Activated CD8-positive, alpha-beta memory T cell treated with anti-CD3 and anti-CD28 coated beads, Interleukin-2, amount 10 ng/mL, durations not matched to agents 7 days and 5 days (primary cell): Measurements from ENCODE around the gene EPS15. TPM values are rescaled to one million over a fixed set of nuclear protein-coding genes. Genes with fewer than 3 reads are reported as not detected.
A peak's percentile ranks its signal among the peaks of the same experiment; 100 is the strongest.

Experiments used
- ATAC-seq: fragments of 150-1000 bp; cut with Tn5 transposase; one replicate; pipeline ENCODE4 v1.10.0; 2021; ENCODE audit warnings: moderate library complexity
- CTCF ChIA-PET: fragments of 350-600 bp; sonication (Branson Sonifier 250); formaldehyde crosslinking; loops from one replicate; lab custom pipeline; 2021; ENCODE audit warnings: antibody characterized with exemption; lab: Charles Lee
- DNase-seq: peaks from one replicate; pipeline ENCODE4 v3.0.0-alpha.2; 2020
- H3K27ac Mint-ChIP-seq: one replicate; pipeline ENCODE4 v1.8.0; 2021; ENCODE audit warnings: mild to moderate bottlenecking, mixed read lengths
- H3K27me3 Mint-ChIP-seq: one replicate; pipeline ENCODE4 v1.8.0; 2021; ENCODE audit warnings: mixed read lengths
- H3K36me3 Mint-ChIP-seq: one replicate; pipeline ENCODE4 v1.8.0; 2021; ENCODE audit warnings: mild to moderate bottlenecking, mixed read lengths
- H3K4me1 Mint-ChIP-seq: one replicate; pipeline ENCODE4 v1.8.0; 2021; ENCODE audit warnings: mixed read lengths
- H3K4me3 Mint-ChIP-seq: one replicate; pipeline ENCODE4 v1.8.0; 2021; ENCODE audit warnings: mild to moderate bottlenecking, moderate library complexity, mixed read lengths
- H3K9me3 Mint-ChIP-seq: one replicate; pipeline ENCODE4 v1.8.0; 2022; ENCODE audit warnings: low read depth, mixed read lengths
- total RNA-seq, 2 experiments: library from RNA; stranded (reverse); gene quantifications; one replicate each; pipeline ENCODE4 v1.2.3, GENCODE V29; 2021

EPS15 gene
- total RNA-seq, 2 experiments from 2014 or later = 71.6 to 80.0 TPM

DNA sequence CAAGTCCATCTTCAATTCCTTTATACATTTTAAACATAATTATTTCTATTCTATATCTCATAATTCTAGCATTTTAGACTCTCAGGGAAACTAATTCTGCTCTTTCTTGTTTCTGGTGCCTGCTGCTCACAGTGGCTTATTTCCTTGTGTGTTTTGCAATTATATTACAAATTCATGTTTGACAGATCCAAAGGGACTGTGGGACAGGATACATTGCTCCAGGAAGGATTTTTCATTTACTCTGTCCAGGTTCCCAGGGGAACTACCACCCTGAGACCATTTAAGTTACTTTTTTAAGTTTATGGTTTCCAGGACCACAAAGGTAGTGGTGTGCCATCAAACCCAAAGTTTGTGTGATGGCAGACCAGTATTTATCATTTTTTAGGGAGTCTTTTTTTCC lies 195.3 kb downstream of the EPS15 start:
- Mint-ChIP-seq H3K27ac (no peak overlapping the region), H3K27me3 (peaks cover 27% of the 10 kb centered on the region), H3K4me1 (no peaks in the 10 kb centered on the region), H3K9me3 (no peaks in the 10 kb centered on the region), H3K36me3 (no peaks in the 10 kb centered on the region), H3K4me3 (no peak overlapping the region)
- DNase-seq (no peak), ATAC-seq (no peak)
- CTCF ChIA-PET = no interaction called here

DNA sequence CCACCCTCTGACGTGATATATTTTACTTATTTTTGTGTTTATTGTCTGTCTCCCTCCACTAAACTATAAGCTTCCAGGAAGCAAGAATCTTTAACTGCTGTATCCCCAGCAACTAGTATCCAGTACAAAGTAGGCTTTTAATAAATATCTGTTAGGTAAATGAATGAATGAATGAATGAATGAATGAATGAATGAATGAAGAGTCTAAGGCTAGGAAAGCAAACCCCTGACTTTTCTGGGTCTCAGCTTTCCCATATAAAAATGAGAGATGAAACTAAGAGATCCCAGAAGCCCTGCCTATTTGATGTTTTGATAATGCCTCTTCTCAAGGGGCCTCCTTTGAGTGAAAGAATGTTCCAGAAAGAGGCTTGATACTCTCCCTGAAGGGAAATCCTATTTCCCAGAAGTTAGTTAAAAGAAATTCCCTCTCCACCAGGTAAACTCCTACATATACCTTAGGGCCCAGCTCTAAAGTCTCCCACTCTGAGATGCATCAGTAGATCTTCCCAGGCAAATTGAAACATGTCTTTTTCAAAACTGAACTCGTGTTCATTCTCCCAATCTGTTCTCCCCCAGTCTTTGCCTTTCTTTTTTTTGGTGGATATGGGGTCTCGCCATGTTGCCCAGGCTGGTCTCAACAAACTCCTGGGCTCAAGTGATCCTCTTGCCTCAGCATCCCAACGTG lies 196.5 kb downstream of the EPS15 start:
- CTCF ChIA-PET = no interaction called here
- Mint-ChIP-seq H3K4me3 (no peak overlapping the region), H3K9me3 (no peaks in the 10 kb centered on the region), H3K4me1 (no peaks in the 10 kb centered on the region), H3K27me3 (peaks cover 21% of the 10 kb centered on the region), H3K36me3 (no peaks in the 10 kb centered on the region), H3K27ac (no peak overlapping the region)
- DNase-seq (no peak), ATAC-seq (no peak)

DNA sequence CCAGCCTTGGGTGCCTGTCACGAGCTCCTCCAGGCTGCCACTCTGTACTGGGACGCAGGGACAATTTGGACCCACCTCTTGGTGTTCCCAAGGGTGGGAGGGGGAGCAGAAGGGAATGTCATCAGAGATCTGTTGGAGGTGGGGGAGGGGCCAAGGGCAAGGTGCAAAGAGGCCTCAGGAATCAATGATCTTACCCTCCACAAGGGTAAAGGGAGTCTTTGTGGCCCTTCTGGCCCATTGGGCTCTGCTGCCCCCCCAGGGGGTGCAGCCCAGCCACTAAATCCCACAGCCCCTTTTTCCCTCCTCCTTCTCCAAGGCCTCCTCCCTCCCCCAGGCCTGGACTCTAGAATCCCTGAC lies 197.2 kb downstream of the EPS15 start:
- peaks cover 16% of the 10 kb centered on the region for H3K27me3 Mint-ChIP-seq
- H3K36me3 Mint-ChIP-seq = no peaks in the 10 kb centered on the region
- no peak overlapping the region for H3K27ac Mint-ChIP-seq
- ATAC-seq (no peak), DNase-seq (no peak)
- H3K4me1 Mint-ChIP-seq = no peaks in the 10 kb centered on the region
- CTCF ChIA-PET = no interaction called here
- H3K9me3 Mint-ChIP-seq = no peaks in the 10 kb centered on the region
- no peak overlapping the region for H3K4me3 Mint-ChIP-seq

DNA sequence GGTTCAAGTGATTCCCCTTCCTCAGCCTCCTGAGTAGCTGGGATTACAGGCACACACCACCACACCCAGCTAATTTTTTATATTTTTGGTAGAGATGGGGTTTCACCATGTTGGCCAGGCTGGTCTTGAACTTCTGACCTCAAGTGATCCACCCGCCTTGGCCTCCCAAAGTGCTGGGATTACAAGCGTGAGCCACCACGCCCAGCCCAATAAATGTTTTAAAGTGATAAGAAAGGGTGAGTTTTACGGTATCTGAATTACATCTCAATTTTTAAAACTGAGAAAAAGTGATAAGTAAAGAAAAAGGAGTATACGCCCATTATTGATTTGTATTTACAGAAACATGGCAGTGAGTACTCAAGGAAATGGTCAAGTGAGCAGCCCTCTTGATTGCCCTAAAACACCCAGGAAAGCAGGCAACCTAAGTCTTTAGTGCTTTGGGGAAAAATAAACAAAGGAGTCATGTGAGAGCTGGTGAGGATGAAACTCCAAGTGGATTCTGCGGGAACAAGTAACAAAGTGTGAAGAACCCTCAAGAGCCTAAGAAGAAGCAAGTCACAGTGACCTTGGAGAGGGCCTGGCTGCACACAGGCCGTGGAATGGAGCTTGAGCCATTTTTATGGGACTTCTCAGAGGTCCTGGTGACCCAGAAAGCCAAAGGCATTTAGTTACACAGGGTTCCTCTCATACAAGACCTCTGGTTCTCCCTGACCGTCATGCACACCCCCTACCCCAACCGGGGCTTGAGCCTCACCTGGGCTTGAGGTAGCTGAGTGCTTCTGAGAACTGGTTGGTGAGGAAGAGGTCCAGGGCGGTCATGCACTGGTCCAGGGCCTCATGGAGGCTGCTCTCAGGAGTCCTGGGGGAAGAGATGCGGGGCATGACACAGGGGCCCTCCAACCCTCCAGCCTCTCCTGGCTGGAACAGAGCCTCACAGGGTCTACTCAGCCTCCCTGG lies 197.8 kb downstream of the EPS15 start:
- Mint-ChIP-seq H3K27me3 (peaks cover 16% of the 10 kb centered on the region), H3K27ac (no peak overlapping the region), H3K9me3 (no peaks in the 10 kb centered on the region), H3K36me3 (no peaks in the 10 kb centered on the region), H3K4me1 (no peaks in the 10 kb centered on the region), H3K4me3 (no peak overlapping the region)
- no peak for ATAC-seq
- no peak for DNase-seq
- CTCF ChIA-PET = interaction anchor here (0.7 kb wide), 1 partner anchor 805 kb away, joined by 3 read pairs; no protein-coding TSS in a partner anchor

DNA sequence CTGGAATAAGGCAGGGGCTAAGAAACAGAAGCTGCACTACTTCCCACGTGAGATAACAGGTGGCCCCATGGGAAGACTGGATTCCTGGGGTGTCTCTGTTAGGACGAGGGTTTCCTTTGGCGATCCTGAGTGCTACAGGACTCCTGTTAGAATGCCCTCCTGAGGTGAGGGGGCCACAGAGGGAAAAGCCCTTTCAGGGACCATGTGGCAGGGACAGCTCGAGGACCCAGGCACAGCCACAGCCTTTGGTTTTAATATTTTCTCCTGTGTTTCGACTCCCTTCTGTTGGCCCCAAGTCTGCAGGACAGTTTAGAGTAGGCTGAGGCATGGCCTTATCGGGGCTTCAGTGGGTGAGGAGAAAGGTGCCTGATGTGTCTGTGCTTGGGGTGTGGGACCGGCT lies 201.3 kb downstream of the EPS15 start:
- Mint-ChIP-seq H3K27ac (no peak overlapping the region), H3K9me3 (no peaks in the 10 kb centered on the region), H3K27me3 (peaks cover 6% of the 10 kb centered on the region), H3K4me3 (no peak overlapping the region), H3K36me3 (no peaks in the 10 kb centered on the region), H3K4me1 (peaks cover 12% of the 10 kb centered on the region)
- DNase-seq = no peak
- CTCF ChIA-PET = no interaction called here
- ATAC-seq = no peak

DNA sequence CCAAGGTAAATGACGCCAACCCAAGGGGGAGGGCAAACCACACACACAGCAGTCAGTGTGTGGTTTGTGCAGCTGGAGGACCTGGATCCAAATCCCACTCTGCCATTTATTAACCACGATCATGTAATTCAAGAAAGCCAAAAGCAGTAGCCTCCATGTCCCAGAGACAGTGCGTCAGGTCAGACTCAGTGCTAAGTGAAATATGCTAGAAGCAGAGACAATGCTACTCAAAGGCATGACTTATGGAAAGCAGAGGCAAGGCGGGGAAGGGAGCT lies 202.3 kb downstream of the EPS15 start:
- no peak for ATAC-seq
- Mint-ChIP-seq H3K27ac (no peak overlapping the region), H3K36me3 (no peaks in the 10 kb centered on the region)

DNA sequence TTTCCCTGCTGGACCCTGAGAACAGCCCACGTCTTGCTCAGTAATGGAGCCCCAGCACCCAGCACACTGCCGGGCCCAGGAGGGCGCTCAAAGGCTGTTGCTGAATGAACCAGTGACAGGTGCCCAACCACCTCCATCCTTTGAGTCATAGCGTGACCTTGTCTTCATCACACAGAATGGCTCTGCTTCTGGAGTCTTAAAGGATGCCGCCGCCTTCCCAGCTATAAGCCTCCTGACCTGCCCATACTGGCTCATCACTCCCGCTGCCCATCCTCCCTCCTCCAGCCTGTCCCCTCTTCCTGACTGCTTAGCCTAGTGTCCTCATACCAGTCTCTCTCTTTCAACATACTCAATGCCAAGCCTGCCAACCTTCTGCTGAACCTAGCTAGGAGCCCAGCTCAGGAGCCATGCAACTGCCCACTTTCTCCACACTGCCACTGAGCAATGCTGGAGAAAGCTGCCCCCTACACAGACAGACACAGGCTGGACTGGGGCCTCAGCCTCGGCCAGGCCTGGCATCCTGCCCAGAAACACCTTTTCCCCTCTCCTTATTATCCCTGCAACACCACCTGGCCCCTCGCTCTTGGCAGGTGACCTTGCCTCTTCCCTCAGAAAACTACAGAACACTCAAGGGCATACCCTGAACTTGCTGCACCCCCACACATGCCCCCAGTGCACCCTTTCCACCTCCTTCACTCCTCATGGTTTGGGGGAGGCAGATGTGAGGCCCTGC lies 202.8 kb downstream of the EPS15 start:
- Mint-ChIP-seq H3K9me3 (no peaks in the 10 kb centered on the region), H3K36me3 (no peaks in the 10 kb centered on the region), H3K27ac (no peak overlapping the region), H3K4me3 (no peak overlapping the region), H3K27me3 (peaks cover 6% of the 10 kb centered on the region), H3K4me1 (peaks cover 12% of the 10 kb centered on the region)
- ATAC-seq = no peak
- CTCF ChIA-PET = interaction anchor here (1.5 kb wide), 1 partner anchor 20 kb away, joined by 6 read pairs; no protein-coding TSS in a partner anchor
- no peak for DNase-seq

More for the DNA sequence above, 202.3 kb downstream of the EPS15 start:
- H3K27me3 Mint-ChIP-seq = peaks cover 6% of the 10 kb centered on the region
- CTCF ChIA-PET = interaction anchor here (1.5 kb wide), 1 partner anchor 20 kb away, joined by 6 read pairs; no protein-coding TSS in a partner anchor
- DNase-seq = no peak
- H3K4me1 Mint-ChIP-seq = peaks cover 12% of the 10 kb centered on the region
- H3K4me3 Mint-ChIP-seq = no peak overlapping the region
- H3K9me3 Mint-ChIP-seq = no peaks in the 10 kb centered on the region

DNA sequence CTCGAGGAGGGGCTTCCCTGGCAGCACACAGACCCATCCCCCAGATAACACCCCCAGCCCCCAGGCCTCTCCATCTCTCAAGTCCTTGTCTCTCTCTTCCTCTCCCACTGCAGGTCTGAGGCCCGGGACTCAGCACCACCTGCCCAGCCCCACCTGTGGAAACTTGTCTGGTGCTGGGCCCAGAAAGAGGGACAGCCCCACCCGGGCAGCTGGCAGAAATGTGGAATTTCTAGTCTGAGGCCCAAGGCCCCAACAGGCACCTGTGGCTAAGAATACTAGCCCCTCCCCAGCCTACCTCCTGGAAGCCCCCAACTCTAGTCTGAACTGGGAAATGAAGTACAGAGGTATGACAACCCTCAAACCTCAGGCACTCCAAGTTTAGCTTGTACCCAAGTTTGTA lies 204.1 kb downstream of the EPS15 start:
- no peak for ATAC-seq
- no peaks in the 10 kb centered on the region for H3K9me3 Mint-ChIP-seq
- CTCF ChIA-PET = no interaction called here

DNA sequence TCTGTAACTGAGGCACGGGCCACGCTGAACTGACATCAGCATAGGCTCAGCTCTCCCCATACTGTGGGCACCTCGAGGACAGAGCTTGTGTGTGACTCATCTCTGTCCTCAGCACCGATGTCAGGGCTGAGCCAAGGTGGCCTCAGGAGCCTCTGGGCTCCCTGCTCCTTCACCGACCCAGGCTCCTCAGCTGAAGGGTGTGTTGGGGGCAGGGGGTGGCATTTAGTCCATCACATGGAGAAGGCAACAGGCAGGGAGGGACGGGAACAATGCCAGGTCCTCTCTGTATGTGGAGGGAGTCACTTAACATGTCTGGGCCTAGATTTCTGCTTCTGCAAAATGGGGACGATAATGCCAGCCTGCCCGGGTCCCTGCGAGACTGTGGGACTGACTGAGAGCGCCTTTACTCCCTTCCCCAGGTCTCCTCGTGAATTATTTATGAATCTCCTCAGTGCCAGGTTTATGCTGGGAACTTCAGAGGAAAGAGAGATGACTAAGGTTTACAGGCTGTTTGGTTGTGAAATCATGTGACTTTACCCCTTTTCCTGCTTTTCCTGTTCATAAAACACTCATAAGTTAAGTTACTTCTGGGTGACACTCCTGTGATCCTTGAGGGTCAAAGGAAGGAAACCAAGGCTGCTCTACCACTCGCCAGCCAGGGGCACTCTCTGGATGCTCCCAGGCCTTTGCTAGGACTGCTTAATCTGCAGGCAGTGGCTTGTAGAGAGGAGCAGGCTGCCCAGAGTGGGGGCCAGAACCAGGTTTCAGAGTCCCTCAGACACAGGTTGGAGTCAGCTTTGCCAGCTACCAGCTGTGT lies 204.9 kb downstream of the EPS15 start:
- Mint-ChIP-seq H3K4me3 (no peak overlapping the region), H3K9me3 (no peaks in the 10 kb centered on the region), H3K4me1 (peaks cover 20% of the 10 kb centered on the region), H3K36me3 (no peaks in the 10 kb centered on the region), H3K27ac (no peak overlapping the region), H3K27me3 (peaks cover 2% of the 10 kb centered on the region)
- peak; percentile 75 for ATAC-seq
- no peak for DNase-seq
- CTCF ChIA-PET = interaction anchor here (1.5 kb wide), 1 partner anchor 17 kb away, joined by 6 read pairs; no protein-coding TSS in a partner anchor

More for the DNA sequence above, 204.1 kb downstream of the EPS15 start:
- no peak for DNase-seq
- Mint-ChIP-seq H3K27me3 (peaks cover 5% of the 10 kb centered on the region), H3K4me3 (no peak overlapping the region), H3K27ac (no peak overlapping the region), H3K4me1 (peaks cover 20% of the 10 kb centered on the region), H3K36me3 (no peaks in the 10 kb centered on the region)

DNA sequence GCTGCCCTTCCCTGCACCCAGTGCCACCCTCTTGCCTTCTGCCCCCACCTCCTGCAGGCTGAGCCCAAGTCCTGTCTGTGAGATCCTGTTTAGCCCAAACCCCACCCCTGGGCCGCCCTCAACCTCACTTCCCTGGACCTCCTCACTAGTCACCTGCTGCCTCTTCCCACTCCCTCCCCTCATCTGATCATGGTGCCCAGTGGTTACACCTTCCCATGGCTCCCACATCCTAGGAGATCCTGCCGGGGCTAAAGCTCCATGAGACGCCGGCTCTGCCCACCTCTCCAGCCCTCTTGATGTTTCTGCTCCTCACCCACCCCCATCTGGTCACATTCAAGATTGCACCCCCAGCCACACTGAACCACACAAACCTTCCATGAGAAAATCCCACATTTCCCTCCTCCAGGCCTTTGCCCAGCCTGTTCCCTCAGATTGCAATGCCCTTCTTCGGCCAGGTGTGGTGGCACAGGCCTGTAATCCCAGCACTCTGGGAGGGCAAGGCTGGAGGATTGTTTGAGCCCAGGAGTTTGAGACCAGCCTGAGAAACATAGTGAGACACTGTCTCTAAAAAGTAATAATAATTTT lies 205.7 kb downstream of the EPS15 start:
- CTCF ChIA-PET = interaction anchor here (1.5 kb wide), 1 partner anchor 17 kb away, joined by 6 read pairs; no protein-coding TSS in a partner anchor
- H3K4me1 Mint-ChIP-seq = peaks cover 20% of the 10 kb centered on the region
- H3K9me3 Mint-ChIP-seq = no peaks in the 10 kb centered on the region
- no peaks in the 10 kb centered on the region for H3K36me3 Mint-ChIP-seq
- ATAC-seq (no peak), DNase-seq (no peak)
- H3K27ac Mint-ChIP-seq = no peak overlapping the region
- no peaks in the 10 kb centered on the region for H3K27me3 Mint-ChIP-seq
- no peak overlapping the region for H3K4me3 Mint-ChIP-seq

DNA sequence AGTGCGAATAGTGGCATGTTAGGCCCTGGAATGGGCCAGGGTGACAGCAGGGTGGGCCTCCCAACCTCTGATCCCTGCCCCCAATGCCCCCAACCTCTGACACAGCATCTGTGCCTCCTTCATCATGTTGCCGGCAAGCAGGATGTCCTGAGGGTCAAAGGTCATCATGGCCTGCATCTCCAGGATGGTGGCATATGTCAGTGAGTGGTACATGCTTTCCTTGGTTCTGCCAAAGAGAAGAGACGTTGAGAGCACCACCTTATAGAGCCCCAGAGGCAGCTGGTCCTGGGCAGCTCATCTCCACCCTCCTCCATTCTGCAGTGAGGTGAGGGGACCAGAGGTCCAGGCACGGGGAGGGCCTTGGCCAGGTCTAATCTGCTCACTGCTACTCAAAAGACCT lies 206.3 kb downstream of the EPS15 start:
- DNase-seq (no peak), ATAC-seq (no peak)
- no peak overlapping the region for H3K27ac Mint-ChIP-seq
- CTCF ChIA-PET = interaction anchor here (0.9 to 1.2 kb wide), 2 partner anchors 16 to 121 kb away, joined by 4 to 6 read pairs; no protein-coding TSS in a partner anchor
- H3K36me3 Mint-ChIP-seq = no peaks in the 10 kb centered on the region
- H3K27me3 Mint-ChIP-seq = no peaks in the 10 kb centered on the region
- H3K4me1 Mint-ChIP-seq = peaks cover 20% of the 10 kb centered on the region
- H3K9me3 Mint-ChIP-seq = no peaks in the 10 kb centered on the region
- no peak overlapping the region for H3K4me3 Mint-ChIP-seq

DNA sequence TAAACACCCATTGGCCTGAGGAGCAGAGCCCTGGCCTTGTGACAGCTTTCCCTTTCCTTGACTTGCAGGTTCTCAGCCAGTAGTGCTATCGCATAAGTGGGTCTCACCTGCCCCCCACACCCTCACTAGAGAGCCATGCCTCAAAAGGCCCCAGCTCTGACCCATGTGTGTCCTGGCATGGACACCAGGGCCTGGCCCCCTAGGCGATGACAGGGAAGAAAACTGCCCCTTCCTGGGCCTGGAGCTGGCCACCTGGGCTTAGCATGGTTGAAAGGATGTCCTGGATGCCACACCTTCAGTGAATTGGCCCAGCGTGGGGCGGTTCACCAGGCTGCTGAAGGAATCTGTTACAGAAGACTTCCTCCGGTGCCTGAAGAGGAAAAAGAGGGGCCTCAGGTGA lies 207.2 kb downstream of the EPS15 start:
- ATAC-seq (no peak), DNase-seq (no peak)
- Mint-ChIP-seq H3K4me1 (peaks cover 20% of the 10 kb centered on the region), H3K4me3 (no peak overlapping the region), H3K27me3 (no peaks in the 10 kb centered on the region), H3K9me3 (no peaks in the 10 kb centered on the region), H3K27ac (no peak overlapping the region), H3K36me3 (no peaks in the 10 kb centered on the region)
- CTCF ChIA-PET = interaction anchor here (0.9 to 1.2 kb wide), 2 partner anchors 15 to 120 kb away, joined by 4 to 6 read pairs; no protein-coding TSS in a partner anchor
